ENCODE data around the gene SEC24C. TPM values are rescaled to one million over a fixed set of nuclear protein-coding genes. Genes with fewer than 3 reads are reported as not detected.

Gene SEC24C
- polyA plus RNA-seq, 6 donors from 2014 or later = 20.3 to 39.4 (median 28.2) TPM

- no peaks in the 10 kb centered on the region for H3K27me3 Mint-ChIP-seq
- no peak for DNase-seq
- peaks cover 23 to 35% (median 32%) of the 10 kb centered on the region in 3 donors for H3K4me1 Mint-ChIP-seq
- H3K36me3 Mint-ChIP-seq = peaks cover 0 to 7% of the 10 kb centered on the region in 2 donors
- no peak for ATAC-seq (ENCODE audit: low read depth in 2 of 2)
- peak overlapping the region in 5 of 8 donors; percentile 44 to 100 (median 66) for H3K4me3 Mint-ChIP-seq
- no peaks in the 10 kb centered on the region for H3K9me3 Mint-ChIP-seq
- H3K27ac Mint-ChIP-seq = peak overlapping the region in 1 of 6 donors; percentile 100
These were observed 1.8 kb upstream of the SEC24C start for GRCh38 chr10:73742454-73742734.

- H3K4me1 Mint-ChIP-seq = peaks cover 23 to 36% (median 32%) of the 10 kb centered on the region in 3 donors
- H3K4me3 Mint-ChIP-seq = peak overlapping the region; percentile 99 to 100 (median 100)
- H3K27ac Mint-ChIP-seq = peak overlapping the region; percentile 100
- H3K36me3 Mint-ChIP-seq = peaks cover 0 to 7% of the 10 kb centered on the region in 2 donors
- ATAC-seq (ENCODE audit: low read depth in 2 of 2) = no peak
- H3K9me3 Mint-ChIP-seq = no peaks in the 10 kb centered on the region
- DNase-seq = no peak
- no peaks in the 10 kb centered on the region for H3K27me3 Mint-ChIP-seq
These were observed 756 bp upstream of the SEC24C start for GRCh38 chr10:73743327-73743904.

- H3K4me1 Mint-ChIP-seq = peaks cover 27 to 47% (median 41%) of the 10 kb centered on the region in 3 donors
- H3K27me3 Mint-ChIP-seq = no peaks in the 10 kb centered on the region
- peaks cover 0 to 7% of the 10 kb centered on the region in 2 donors for H3K36me3 Mint-ChIP-seq
- peak overlapping the region; percentile 99 to 100 (median 100) for H3K4me3 Mint-ChIP-seq
- no peaks in the 10 kb centered on the region for H3K9me3 Mint-ChIP-seq
- DNase-seq (no peak), ATAC-seq (ENCODE audit: low read depth in 2 of 2) (peak; percentile 9 to 15)
- peak overlapping the region; percentile 100 for H3K27ac Mint-ChIP-seq
These were observed 448 bp downstream of the SEC24C start for GRCh38 chr10:73744664-73744975.

- no peaks in the 10 kb centered on the region for H3K27me3 Mint-ChIP-seq
- no peak for DNase-seq
- H3K9me3 Mint-ChIP-seq = no peaks in the 10 kb centered on the region
- H3K27ac Mint-ChIP-seq = peak overlapping the region in 2 of 6 donors; percentile 34 to 54
- no peak for ATAC-seq (ENCODE audit: low read depth in 2 of 2)
- H3K36me3 Mint-ChIP-seq = peaks cover 3 to 13% of the 10 kb centered on the region in 2 donors
- H3K4me3 Mint-ChIP-seq = peak overlapping the region in 6 of 8 donors; percentile 31 to 83 (median 59)
- H3K4me1 Mint-ChIP-seq = peaks cover 40 to 57% (median 56%) of the 10 kb centered on the region in 3 donors
These were observed 2.5 kb downstream of the SEC24C start for GRCh38 chr10:73746721-73747120.

- no peak for ATAC-seq (ENCODE audit: low read depth in 2 of 2)
- no peak for DNase-seq
- H3K27ac Mint-ChIP-seq = no peak overlapping the region
- no peaks in the 10 kb centered on the region for H3K27me3 Mint-ChIP-seq
- no peaks in the 10 kb centered on the region for H3K9me3 Mint-ChIP-seq
- H3K4me1 Mint-ChIP-seq = peaks cover 30 to 36% (median 33%) of the 10 kb centered on the region in 3 donors
- no peak overlapping the region for H3K4me3 Mint-ChIP-seq
- peaks cover 10 to 25% of the 10 kb centered on the region in 2 donors for H3K36me3 Mint-ChIP-seq
These were observed 6.6 kb downstream of the SEC24C start for GRCh38 chr10:73750819-73751218.

GRCh38 chr10:73756183-73756582 is 12.0 kb downstream of the SEC24C start:
- DNase-seq (no peak), ATAC-seq (ENCODE audit: low read depth in 2 of 2) (no peak)
- Mint-ChIP-seq H3K4me3 (no peak overlapping the region), H3K27me3 (no peaks in the 10 kb centered on the region), H3K9me3 (no peaks in the 10 kb centered on the region), H3K4me1 (peaks cover 8 to 16% (median 11%) of the 10 kb centered on the region in 3 donors), H3K36me3 (peaks cover 10 to 37% of the 10 kb centered on the region in 2 donors), H3K27ac (peak overlapping the region in 1 of 6 donors; percentile 44)

- H3K27me3 Mint-ChIP-seq = no peaks in the 10 kb centered on the region
- no peaks in the 10 kb centered on the region for H3K9me3 Mint-ChIP-seq
- ATAC-seq (ENCODE audit: low read depth in 2 of 2) (no peak), DNase-seq (no peak)
- H3K36me3 Mint-ChIP-seq = peaks cover 16 to 44% of the 10 kb centered on the region in 2 donors
- H3K4me1 Mint-ChIP-seq = peaks cover 18 to 23% (median 22%) of the 10 kb centered on the region in 3 donors
- peak overlapping the region in 1 of 8 donors; percentile 1 for H3K4me3 Mint-ChIP-seq
- peak overlapping the region in 1 of 6 donors; percentile 19 for H3K27ac Mint-ChIP-seq
These were observed 14.7 kb downstream of the SEC24C start for GRCh38 chr10:73758704-73759511.

- H3K4me3 Mint-ChIP-seq = peak overlapping the region in 1 of 8 donors; percentile 12
- H3K9me3 Mint-ChIP-seq = no peaks in the 10 kb centered on the region
- peaks cover 18 to 50% of the 10 kb centered on the region in 2 donors for H3K36me3 Mint-ChIP-seq
- no peaks in the 10 kb centered on the region for H3K27me3 Mint-ChIP-seq
- peak in 1 of 2 donors; percentile 38 for ATAC-seq (ENCODE audit: low read depth in 2 of 2)
- peaks cover 18 to 23% (median 22%) of the 10 kb centered on the region in 3 donors for H3K4me1 Mint-ChIP-seq
- DNase-seq = no peak
- H3K27ac Mint-ChIP-seq = no peak overlapping the region
These were observed 15.4 kb downstream of the SEC24C start for GRCh38 chr10:73759512-73760115.

GRCh38 chr10:73761781-73762180 is 17.6 kb downstream of the SEC24C start:
- peaks cover 35 to 64% of the 10 kb centered on the region in 2 donors for H3K36me3 Mint-ChIP-seq
- H3K27ac Mint-ChIP-seq = peak overlapping the region in 2 of 6 donors; percentile 32 to 76
- H3K9me3 Mint-ChIP-seq = no peaks in the 10 kb centered on the region

GRCh38 chr10:73762915-73763314 is 18.7 kb downstream of the SEC24C start:
- DNase-seq (no peak), ATAC-seq (ENCODE audit: low read depth in 2 of 2) (no peak)
- Mint-ChIP-seq H3K9me3 (no peaks in the 10 kb centered on the region), H3K27me3 (no peaks in the 10 kb centered on the region), H3K36me3 (peaks cover 35 to 66% of the 10 kb centered on the region in 2 donors), H3K27ac (peak overlapping the region in 5 of 6 donors; percentile 1 to 44 (median 23)), H3K4me3 (no peak overlapping the region), H3K4me1 (peaks cover 17 to 23% (median 18%) of the 10 kb centered on the region in 3 donors)

More at GRCh38 chr10:73761781-73762180, 17.6 kb downstream of the SEC24C start:
- Mint-ChIP-seq H3K4me1 (peaks cover 17 to 23% (median 18%) of the 10 kb centered on the region in 3 donors), H3K4me3 (no peak overlapping the region), H3K27me3 (no peaks in the 10 kb centered on the region)
- DNase-seq (no peak), ATAC-seq (ENCODE audit: low read depth in 2 of 2) (no peak)

- peak; percentile 72 to 76 for ATAC-seq (ENCODE audit: low read depth in 2 of 2)
- peaks cover 18 to 26% (median 21%) of the 10 kb centered on the region in 3 donors for H3K4me1 Mint-ChIP-seq
- H3K36me3 Mint-ChIP-seq = peaks cover 35 to 65% of the 10 kb centered on the region in 2 donors
- no peaks in the 10 kb centered on the region for H3K9me3 Mint-ChIP-seq
- H3K4me3 Mint-ChIP-seq = no peak overlapping the region
- no peaks in the 10 kb centered on the region for H3K27me3 Mint-ChIP-seq
- DNase-seq = no peak
- H3K27ac Mint-ChIP-seq = peak overlapping the region in 3 of 6 donors; percentile 27 to 44 (median 37)
These were observed 19.2 kb downstream of the SEC24C start for GRCh38 chr10:73763343-73763742.

- no peak for ATAC-seq (ENCODE audit: low read depth in 2 of 2)
- Mint-ChIP-seq H3K36me3 (peaks cover 35 to 58% of the 10 kb centered on the region in 2 donors), H3K4me3 (no peak overlapping the region), H3K4me1 (peaks cover 20 to 32% (median 30%) of the 10 kb centered on the region in 3 donors), H3K27me3 (no peaks in the 10 kb centered on the region), H3K27ac (no peak overlapping the region), H3K9me3 (no peaks in the 10 kb centered on the region)
- no peak for DNase-seq
These were observed 20.9 kb downstream of the SEC24C start for GRCh38 chr10:73765066-73765465.

GRCh38 chr10:73768881-73769280 is 24.7 kb downstream of the SEC24C start:
- Mint-ChIP-seq H3K9me3 (no peaks in the 10 kb centered on the region), H3K4me3 (peak overlapping the region in 7 of 8 donors; percentile 30 to 82 (median 64)), H3K27me3 (no peaks in the 10 kb centered on the region), H3K27ac (peak overlapping the region in 4 of 6 donors; percentile 13 to 90 (median 56)), H3K4me1 (peaks cover 22 to 39% (median 33%) of the 10 kb centered on the region in 3 donors), H3K36me3 (peaks cover 19 to 30% of the 10 kb centered on the region in 2 donors)
- ATAC-seq (ENCODE audit: low read depth in 2 of 2) (peak; percentile 27 to 37), DNase-seq (peak; percentile 35)

Data from naive B cell (primary cell).